Left ventricle myocardium inferior (tissue), 1 donor: ENCODE measurements around the gene CAV3. TPM values are rescaled to one million over a fixed set of nuclear protein-coding genes. Genes with fewer than 3 reads are reported as not detected.

Experiments used
- DNase-seq: peaks from one replicate; pipeline ENCODE4 v3.0.0-alpha.2; 2020
- H3K27ac ChIP-seq: fragments of 200-600 bp; replicated peaks from 2 replicates; pipeline ENCODE4 v1.8.0; 2021
- H3K27me3 ChIP-seq: fragments of 200-600 bp; 2 replicates; pipeline ENCODE4 v1.8.0; 2021; ENCODE audit warnings: low read depth
- H3K36me3 ChIP-seq: fragments of 200-600 bp; 2 replicates; pipeline ENCODE4 v1.8.0; 2021
- H3K4me1 ChIP-seq: fragments of 200-600 bp; 2 replicates; pipeline ENCODE4 v1.8.0; 2021
- H3K4me3 ChIP-seq: fragments of 200-600 bp; 2 replicates; pipeline ENCODE4 v1.8.0; 2021; ENCODE audit warnings: mild to moderate bottlenecking, moderate library complexity
- H3K9me3 ChIP-seq: fragments of 200-600 bp; replicated peaks from 2 replicates; pipeline ENCODE4 v1.8.0; 2021
- CTCF ChIP-seq: fragments of 200-600 bp; IDR thresholded peaks from 2 replicates; pipeline ENCODE4 v1.8.0; 2021; ENCODE audit warnings: antibody characterized with exemption, mild to moderate bottlenecking, borderline replicate concordance
- intact Hi-C: fragments of 100-400 bp; cut with micrococcal nuclease; formaldehyde crosslinking; loops from one replicate; pipeline ENCODE4 v1.11.0; 2022
- total RNA-seq: library from RNA; stranded (reverse); fragmentation: NEBNext Ultra II Directional; extraction: Animal tissue kit (Norgen Biotek cat#: 25700); gene quantifications from one replicate; pipeline ENCODE4 v1.2.1, GENCODE V29; 2021
- donor health status: DM: no; HTN: yes; CAD: no; lungs with severe emphysema.

Gene CAV3
- total RNA-seq, 1 donor from 2014 or later: 31.6 TPM

GRCh38 chr3:8759038-8759707 lies 25.6 kb downstream of the CAV3 start:
- TF ChIP-seq CTCF: no peak
- Histone ChIP-seq H3K27me3 (no peaks in the 10 kb centered on the region), H3K27ac (no peak overlapping the region), H3K36me3 (no peaks in the 10 kb centered on the region), H3K9me3 (no peaks in the 10 kb centered on the region), H3K4me3 (no peak overlapping the region), H3K4me1 (no peaks in the 10 kb centered on the region)
- intact Hi-C loops: no loop called here
- DNase-seq: no peak

- no peak overlapping the region for H3K27ac ChIP-seq
These were observed 26.5 kb downstream of the CAV3 start for GRCh38 chr3:8760091-8760490.

DNA sequence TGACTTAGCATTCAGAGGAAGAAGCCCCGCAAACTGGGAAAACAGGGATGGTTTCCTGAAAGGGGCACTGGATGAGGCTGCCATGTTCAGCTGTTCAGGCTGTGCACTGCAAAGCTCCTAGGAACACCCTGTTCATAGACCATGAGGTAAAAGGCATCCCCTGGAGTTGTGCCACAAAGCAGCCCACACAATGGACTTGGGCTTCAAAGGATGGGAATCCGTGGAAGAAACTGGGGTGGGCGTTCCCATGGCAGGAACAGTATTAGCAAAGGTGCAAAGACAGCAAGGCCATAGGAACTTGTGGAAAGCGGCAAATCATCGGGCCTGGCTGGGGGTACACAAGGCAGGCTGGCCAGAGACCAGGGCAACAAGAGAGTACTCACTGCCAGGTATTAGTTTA lies 26.9 kb downstream of the CAV3 start:
- intact Hi-C loops: no loop called here
- Histone ChIP-seq H3K4me1 (no peaks in the 10 kb centered on the region), H3K9me3 (no peaks in the 10 kb centered on the region), H3K27me3 (no peaks in the 10 kb centered on the region), H3K27ac (no peak overlapping the region), H3K4me3 (no peak overlapping the region), H3K36me3 (no peaks in the 10 kb centered on the region)
- TF ChIP-seq CTCF: no peak
- no peak for DNase-seq

More at GRCh38 chr3:8760091-8760490, 26.5 kb downstream of the CAV3 start:
- H3K9me3 ChIP-seq: no peaks in the 10 kb centered on the region
- no peaks in the 10 kb centered on the region for H3K4me1 ChIP-seq
- no peaks in the 10 kb centered on the region for H3K36me3 ChIP-seq
- no peaks in the 10 kb centered on the region for H3K27me3 ChIP-seq
- no peak for DNase-seq
- intact Hi-C loops: no loop called here
- H3K4me3 ChIP-seq: no peak overlapping the region
- no peak for TF ChIP-seq CTCF

DNA sequence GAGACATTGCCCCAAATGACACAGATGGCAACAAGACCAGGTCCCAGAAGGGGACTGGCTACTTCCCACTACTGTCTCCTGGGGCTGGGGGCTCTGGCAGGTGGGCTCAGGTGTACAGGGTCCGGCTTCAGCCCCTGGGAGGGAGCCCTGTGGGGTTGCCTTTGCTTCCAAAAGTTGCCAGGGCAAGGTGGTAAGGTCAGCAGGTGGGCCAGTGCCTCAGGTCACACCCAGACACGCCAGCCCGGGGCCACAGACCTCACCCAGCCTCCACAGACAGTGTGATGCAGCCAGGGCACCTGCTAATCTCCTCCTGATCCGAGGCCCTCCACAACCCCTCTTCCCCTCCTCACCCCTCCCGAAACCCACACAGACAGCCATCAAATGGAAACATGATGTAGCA lies 28.3 kb downstream of the CAV3 start:
- Histone ChIP-seq H3K36me3 (no peaks in the 10 kb centered on the region), H3K9me3 (no peaks in the 10 kb centered on the region), H3K4me3 (no peak overlapping the region), H3K27ac (no peak overlapping the region), H3K4me1 (no peaks in the 10 kb centered on the region), H3K27me3 (peaks cover 9% of the 10 kb centered on the region)
- intact Hi-C loops: no loop called here
- no peak for TF ChIP-seq CTCF
- DNase-seq: no peak

DNA sequence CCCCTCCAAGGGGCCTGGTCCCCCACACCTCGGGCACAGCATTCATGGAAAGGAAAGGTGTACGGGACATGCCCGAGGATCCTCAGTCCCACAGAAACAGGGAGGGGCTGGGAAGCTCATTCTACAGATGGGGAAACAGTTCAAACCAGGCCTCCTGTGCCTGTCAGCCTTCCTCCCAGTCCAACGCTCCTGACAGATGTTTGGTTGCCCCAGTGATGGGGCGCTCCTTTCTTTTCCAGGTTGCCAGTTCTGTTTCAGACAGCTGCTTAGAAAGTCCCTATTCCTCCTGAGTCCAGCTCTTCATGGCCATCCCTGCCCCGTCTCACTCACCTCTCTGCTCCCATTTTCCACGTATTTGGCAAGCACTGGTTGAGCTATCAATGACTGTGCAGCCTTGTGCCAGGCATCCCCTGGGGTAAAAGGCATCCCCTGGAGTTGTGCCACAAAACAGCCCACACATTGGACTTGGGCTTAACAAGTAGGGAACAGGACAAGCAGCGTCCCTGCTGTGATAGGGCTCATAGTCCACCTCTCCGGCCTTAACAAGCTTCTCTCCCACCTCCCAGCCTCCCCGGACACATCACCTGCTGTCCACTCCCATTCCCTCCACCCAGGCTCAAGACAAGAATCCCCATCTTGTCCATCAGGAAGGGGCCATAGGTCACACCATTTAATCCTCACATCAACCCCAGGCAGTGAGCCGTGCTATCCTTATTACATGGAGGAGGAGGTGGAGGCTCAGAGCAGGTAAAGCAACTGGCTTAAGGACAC lies 29.2 kb downstream of the CAV3 start:
- H3K27ac ChIP-seq: no peak overlapping the region
- no peak for DNase-seq
- H3K4me3 ChIP-seq: no peak overlapping the region
- no peak for TF ChIP-seq CTCF
- H3K27me3 ChIP-seq: peaks cover 18% of the 10 kb centered on the region
- peaks cover 7% of the 10 kb centered on the region for H3K4me1 ChIP-seq
- no peaks in the 10 kb centered on the region for H3K9me3 ChIP-seq
- intact Hi-C loops: no loop called here
- no peaks in the 10 kb centered on the region for H3K36me3 ChIP-seq
